HCT116 (cell line): Measurements from ENCODE around the gene PAPPA2. TPM values are rescaled to one million over a fixed set of nuclear protein-coding genes. Genes with fewer than 3 reads are reported as not detected.

ENCODE experiments used
- ATAC-seq: fragments of 200-7000 bp; cut with Tn5 transposase; 2 replicates; pipeline ENCODE4 v1.9.1; 2020; ENCODE audit warnings: mild to moderate bottlenecking, moderate library complexity
- BruUV-seq: library from RNA; stranded (reverse); fragments of 400-500 nt; replicated peaks from 2 replicates; lab custom pipeline; 2021; lab: Mats Ljungman, UMichigan
- CTCF ChIA-PET: fragments of 300-600 bp; sonication (Branson Sonifier 250); formaldehyde crosslinking; loops from one replicate; lab custom pipeline; 2021; ENCODE audit warnings: antibody characterized with exemption; lab: Charles Lee
- POLR2A ChIA-PET: fragments of 300-600, 350-600 bp; sonication (Branson Sonifier 250); formaldehyde crosslinking; loops from one replicate; lab custom pipeline; 2021; ENCODE audit warnings: antibody characterized with exemption; lab: Charles Lee
- RAD21 ChIA-PET, 2 experiments: fragments of 300-600 bp; sonication (Branson Sonifier 250); formaldehyde crosslinking; loops; one replicate each; lab custom pipeline; 2023; ENCODE audit warnings: low total read pairs in 2 of 2; ENCODE audit not compliant: uncharacterized antibody in 2 of 2, unreplicated experiment in 2 of 2, low non-redundant PET in 1 of 2; lab: Charles Lee
- DNase-seq: peaks from one replicate; pipeline ENCODE4 v3.0.0-alpha.2; 2010; ENCODE audit warnings: low read depth, low spot score
- H2AFZ ChIP-seq: fragments of 200-600 bp; shearing (Covaris generic), sonication (generic); 2 replicates; pipeline ENCODE4 v1.6.1; 2017; ENCODE audit warnings: low read depth, mixed run types, mixed read lengths, antibody characterized with exemption, low read length; ENCODE audit not compliant: poor library complexity, severe bottlenecking
- H3K27ac ChIP-seq: 2 replicates; pipeline ENCODE4 v1.5.1; 2012; ENCODE audit warnings: low read depth, low read length
- H3K27me3 ChIP-seq: fragments of 200-600 bp; sonication (generic); 2 replicates; pipeline ENCODE4 v1.6.1; 2016; ENCODE audit warnings: mixed run types, low read length, mixed read lengths; ENCODE audit not compliant: insufficient read depth
- H3K36me3 ChIP-seq, 2 experiments: fragments of 200-500 bp in 1 of 2; fragments of 200-600 bp in 1 of 2; sonication (Bioruptor generic) in 1 of 2; sonication (generic) in 1 of 2; 2 replicates each; pipeline versions ENCODE4 v1.5.1 to v1.6.1; 2014 to 2016; ENCODE audit warnings: low read length in 2 of 2, inconsistent platforms in 1 of 2, mixed read lengths in 1 of 2, mixed run types in 1 of 2; ENCODE audit not compliant: insufficient read depth in 2 of 2, control insufficient read depth in 1 of 2
- H3K4me1 ChIP-seq, 2 experiments: fragments of 200-600 bp in 1 of 2; sonication (generic) in 1 of 2; 2 replicates each; pipeline versions ENCODE4 v1.5.1 to v1.6.1; 2012 to 2017; ENCODE audit warnings: low read length in 2 of 2, inconsistent platforms in 1 of 2, mild to moderate bottlenecking in 1 of 2, mixed read lengths in 1 of 2, mixed run types in 1 of 2, moderate library complexity in 1 of 2; ENCODE audit not compliant: insufficient read depth in 2 of 2, control insufficient read depth in 1 of 2
- H3K4me2 ChIP-seq: fragments of 200-600 bp; sonication (generic); 2 replicates; pipeline ENCODE4 v1.6.1; 2017; ENCODE audit warnings: mixed run types, low read length, mixed read lengths
- H3K4me3 ChIP-seq, 2 experiments: fragments of 200-600 bp in 1 of 2; sonication (generic) in 1 of 2; replicated peaks in 1 of 2; 2 replicates each; pipeline ENCODE4 v1.5.1; 2011 to 2016; ENCODE audit warnings: low read length in 2 of 2, control low read depth in 1 of 2, low read depth in 1 of 2, mild to moderate bottlenecking in 1 of 2, mixed read lengths in 1 of 2, mixed run types in 1 of 2
- H3K79me2 ChIP-seq: fragments of 200-600 bp; sonication (generic); 2 replicates; pipeline ENCODE4 v1.6.1; 2017; ENCODE audit warnings: mild to moderate bottlenecking, mixed run types, low read length, moderate library complexity, mixed read lengths; ENCODE audit not compliant: insufficient read depth
- H3K9ac ChIP-seq: fragments of 200-600 bp; sonication (generic); 2 replicates; pipeline ENCODE4 v1.6.1; 2016; ENCODE audit warnings: low read length, mixed read lengths
- H3K9me2 ChIP-seq: fragments of 200-600 bp; sonication (generic), shearing (Covaris generic); 2 replicates; pipeline ENCODE4 v1.6.1; 2017; ENCODE audit warnings: mixed run types, mild to moderate bottlenecking, moderate library complexity; ENCODE audit not compliant: insufficient read depth
- H3K9me3 ChIP-seq, 2 experiments: fragments of 200-500 bp in 1 of 2; fragments of 200-600 bp in 1 of 2; sonication (Bioruptor generic) in 1 of 2; sonication (generic) in 1 of 2; 2 replicates each; pipeline ENCODE4 v1.6.1; 2014 to 2017; ENCODE audit warnings: low read length in 2 of 2, mixed read lengths in 2 of 2, inconsistent platforms in 1 of 2, low read depth in 1 of 2, mild to moderate bottlenecking in 1 of 2, mixed run types in 1 of 2, moderate library complexity in 1 of 2; ENCODE audit not compliant: control insufficient read depth in 1 of 2, insufficient read depth in 1 of 2
- H4K20me1 ChIP-seq: fragments of 200-600 bp; sonication (generic), shearing (Covaris generic); 2 replicates; pipeline ENCODE4 v1.6.1; 2017; ENCODE audit warnings: mixed run types, mild to moderate bottlenecking, moderate library complexity; ENCODE audit not compliant: insufficient read depth
- ATF3 ChIP-seq: IDR thresholded peaks from 2 replicates; pipeline ENCODE4 v1.6.1; 2012
- EGR1 ChIP-seq: IDR thresholded peaks from 2 replicates; pipeline ENCODE4 v1.6.1; 2012; ENCODE audit warnings: low read depth
- ELF1 ChIP-seq: IDR thresholded peaks from 2 replicates; pipeline ENCODE4 v1.6.1; 2012; ENCODE audit warnings: low read depth, borderline replicate concordance
- EZH2phosphoT487 ChIP-seq: fragments of 200-600 bp; IDR thresholded peaks from 2 replicates; pipeline ENCODE4 v1.6.1; 2018; ENCODE audit warnings: antibody characterized with exemption, borderline replicate concordance
- JUND ChIP-seq: IDR thresholded peaks from 2 replicates; pipeline ENCODE4 v1.6.1; 2012
- MAX ChIP-seq: IDR thresholded peaks from 2 replicates; pipeline ENCODE4 v1.6.1; 2012
- POLR2AphosphoS5 ChIP-seq: IDR thresholded peaks from 2 replicates; pipeline ENCODE4 v1.6.1; 2011; ENCODE audit warnings: mild to moderate bottlenecking, low read depth, low read length, moderate library complexity
- RAD21 ChIP-seq: IDR thresholded peaks from 2 replicates; pipeline ENCODE4 v1.6.1; 2012; ENCODE audit warnings: low read depth, mild to moderate bottlenecking
- REST ChIP-seq: IDR thresholded peaks from 2 replicates; pipeline ENCODE4 v1.6.1; 2012; ENCODE audit warnings: low read depth
- SP1 ChIP-seq: IDR thresholded peaks from 2 replicates; pipeline ENCODE4 v1.6.1; 2012; ENCODE audit warnings: low read depth
- SRF ChIP-seq: IDR thresholded peaks from 2 replicates; pipeline ENCODE4 v1.6.1; 2012; ENCODE audit warnings: low read depth
- TCF7L2 ChIP-seq: IDR thresholded peaks from 2 replicates; pipeline ENCODE4 v1.7.0; 2011; ENCODE audit warnings: borderline replicate concordance, inconsistent platforms; ENCODE audit not compliant: insufficient read depth, insufficient read length; ENCODE audit errors: extremely low read depth
- YY1 ChIP-seq: IDR thresholded peaks from 2 replicates; pipeline ENCODE4 v1.6.1; 2011; ENCODE audit warnings: low read length, low read depth, moderate library complexity, mild to moderate bottlenecking; ENCODE audit not compliant: insufficient replicate concordance; ENCODE audit errors: extremely low read depth
- ZFX ChIP-seq: fragments of 450-650 bp; IDR thresholded peaks from 2 replicates; pipeline ENCODE4 v1.6.1; 2017
- ZNF274 ChIP-seq: fragments of 200-500 bp; sonication (Bioruptor generic); IDR thresholded peaks from 2 replicates; pipeline ENCODE4 v1.6.1; 2014; ENCODE audit warnings: mild to moderate bottlenecking, low read depth, low read length, inconsistent platforms
- intact Hi-C: fragments of 100-400 bp; cut with micrococcal nuclease; formaldehyde crosslinking; loops from 2 replicates; pipeline ENCODE4 v1.10.0; 2022
- total RNA-seq: library from RNA; stranded (reverse); gene quantifications from one replicate; pipeline ENCODE4 v1.2.1, GENCODE V29; 2021; ENCODE audit not compliant: unreplicated experiment
- TF ChIP-seq, protein P1 (sequence below): IDR thresholded peaks from 2 replicates; pipeline ENCODE4 v1.6.1; 2011; ENCODE audit warnings: mild to moderate bottlenecking, low read length, moderate library complexity; ENCODE audit not compliant: insufficient replicate concordance; ENCODE audit errors: extremely low read depth
- TF ChIP-seq, protein P2 (sequence below), 3 experiments: fragments of 200-600 bp in 1 of 3; sonication (generic) in 1 of 3; IDR thresholded peaks in 2 of 3; conservative IDR thresholded peaks in 1 of 3; 2 replicates each; pipeline ENCODE4 v1.5.1; 2012 to 2017; ENCODE audit warnings: low read depth in 2 of 3, low read length in 2 of 3, antibody characterized with exemption in 1 of 3, borderline replicate concordance in 1 of 3, control low read depth in 1 of 3, mild to moderate bottlenecking in 1 of 3, mixed read lengths in 1 of 3, mixed run types in 1 of 3, moderate library complexity in 1 of 3; ENCODE audit not compliant: insufficient read depth in 1 of 3

PAPPA2 gene
- total RNA-seq, 1 experiment from 2014 or later: not detected

GRCh38 chr1:176717066-176717750 lies 254.2 kb downstream of the PAPPA2 start (continued):
- TF ChIP-seq POLR2AphosphoS5 (no peak), ELF1 (no peak), EZH2phosphoT487 (no peak), SRF (no peak), SP1 (no peak)

DNA sequence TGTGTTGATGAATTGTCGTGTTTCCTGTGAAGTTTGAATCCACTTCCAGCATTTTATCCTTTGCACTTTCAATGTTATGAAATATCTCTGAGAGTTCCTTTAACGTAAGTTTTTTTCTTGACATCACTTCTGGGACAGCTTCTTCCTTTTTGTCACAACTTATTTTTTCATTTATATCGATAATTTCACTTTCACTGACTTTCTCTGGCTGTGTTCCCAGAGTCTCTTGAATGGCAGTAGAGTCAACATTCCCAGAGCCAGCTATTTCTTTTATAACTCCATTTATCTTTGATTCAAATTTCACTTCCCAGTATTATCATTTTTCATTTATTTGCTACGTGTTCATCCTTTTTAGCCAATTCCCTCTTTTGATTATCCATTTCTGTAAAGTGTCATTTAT lies 256.5 kb downstream of the PAPPA2 start:
- CTCF ChIA-PET: no interaction called here
- no TSS peak for BruUV-seq
- no peak for TF ChIP-seq ZFX
- no peak for TF ChIP-seq SRF
- no peak for TF ChIP-seq ZNF274
- TF ChIP-seq, protein P1, sequence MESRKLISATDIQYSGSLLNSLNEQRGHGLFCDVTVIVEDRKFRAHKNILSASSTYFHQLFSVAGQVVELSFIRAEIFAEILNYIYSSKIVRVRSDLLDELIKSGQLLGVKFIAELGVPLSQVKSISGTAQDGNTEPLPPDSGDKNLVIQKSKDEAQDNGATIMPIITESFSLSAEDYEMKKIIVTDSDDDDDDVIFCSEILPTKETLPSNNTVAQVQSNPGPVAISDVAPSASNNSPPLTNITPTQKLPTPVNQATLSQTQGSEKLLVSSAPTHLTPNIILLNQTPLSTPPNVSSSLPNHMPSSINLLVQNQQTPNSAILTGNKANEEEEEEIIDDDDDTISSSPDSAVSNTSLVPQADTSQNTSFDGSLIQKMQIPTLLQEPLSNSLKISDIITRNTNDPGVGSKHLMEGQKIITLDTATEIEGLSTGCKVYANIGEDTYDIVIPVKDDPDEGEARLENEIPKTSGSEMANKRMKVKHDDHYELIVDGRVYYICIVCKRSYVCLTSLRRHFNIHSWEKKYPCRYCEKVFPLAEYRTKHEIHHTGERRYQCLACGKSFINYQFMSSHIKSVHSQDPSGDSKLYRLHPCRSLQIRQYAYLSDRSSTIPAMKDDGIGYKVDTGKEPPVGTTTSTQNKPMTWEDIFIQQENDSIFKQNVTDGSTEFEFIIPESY: no peak
- TF ChIP-seq, protein P2, sequence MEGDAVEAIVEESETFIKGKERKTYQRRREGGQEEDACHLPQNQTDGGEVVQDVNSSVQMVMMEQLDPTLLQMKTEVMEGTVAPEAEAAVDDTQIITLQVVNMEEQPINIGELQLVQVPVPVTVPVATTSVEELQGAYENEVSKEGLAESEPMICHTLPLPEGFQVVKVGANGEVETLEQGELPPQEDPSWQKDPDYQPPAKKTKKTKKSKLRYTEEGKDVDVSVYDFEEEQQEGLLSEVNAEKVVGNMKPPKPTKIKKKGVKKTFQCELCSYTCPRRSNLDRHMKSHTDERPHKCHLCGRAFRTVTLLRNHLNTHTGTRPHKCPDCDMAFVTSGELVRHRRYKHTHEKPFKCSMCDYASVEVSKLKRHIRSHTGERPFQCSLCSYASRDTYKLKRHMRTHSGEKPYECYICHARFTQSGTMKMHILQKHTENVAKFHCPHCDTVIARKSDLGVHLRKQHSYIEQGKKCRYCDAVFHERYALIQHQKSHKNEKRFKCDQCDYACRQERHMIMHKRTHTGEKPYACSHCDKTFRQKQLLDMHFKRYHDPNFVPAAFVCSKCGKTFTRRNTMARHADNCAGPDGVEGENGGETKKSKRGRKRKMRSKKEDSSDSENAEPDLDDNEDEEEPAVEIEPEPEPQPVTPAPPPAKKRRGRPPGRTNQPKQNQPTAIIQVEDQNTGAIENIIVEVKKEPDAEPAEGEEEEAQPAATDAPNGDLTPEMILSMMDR (IDR thresholded peaks at IDR 0.05 in 2 of 3, conservative IDR thresholded peaks at IDR 0.05 in 1 of 3; ENCODE audit: borderline replicate concordance in 1 of 3, insufficient read depth in 1 of 3, low read depth in 2 of 3, low read length in 2 of 3): no peak
- no peak for TF ChIP-seq EZH2phosphoT487
- no peak for TF ChIP-seq TCF7L2
- TF ChIP-seq EGR1: no peak
- TF ChIP-seq MAX: no peak
- TF ChIP-seq REST: no peak
- TF ChIP-seq JUND: no peak
- TF ChIP-seq YY1: no peak
- no peak for TF ChIP-seq ATF3
- TF ChIP-seq RAD21: no peak

More for the DNA sequence above, 256.5 kb downstream of the PAPPA2 start:
- H3K27ac ChIP-seq: no peak overlapping the region
- no peaks in the 10 kb centered on the region for H3K4me1 ChIP-seq
- ATAC-seq: no peak
- no peaks in the 10 kb centered on the region for H3K9me2 ChIP-seq
- no peak overlapping the region for H2AFZ ChIP-seq
- H3K9ac ChIP-seq: no peak overlapping the region
- H3K9me3 ChIP-seq: no peaks in the 10 kb centered on the region
- POLR2A ChIA-PET: no interaction called here
- H3K4me2 ChIP-seq: no peak overlapping the region
- no peaks in the 10 kb centered on the region for H3K79me2 ChIP-seq
- no peaks in the 10 kb centered on the region for H4K20me1 ChIP-seq
- RAD21 ChIA-PET: no interaction called here
- intact Hi-C loops: no loop called here
- no peaks in the 10 kb centered on the region for H3K27me3 ChIP-seq
- DNase-seq: no peak
- H3K4me3 ChIP-seq: no peak overlapping the region
- no peaks in the 10 kb centered on the region for H3K36me3 ChIP-seq
